B cell (primary cell): Measurements from ENCODE around the gene MANBA. TPM values are rescaled to one million over a fixed set of nuclear protein-coding genes. Genes with fewer than 3 reads are reported as not detected.

ENCODE experiments used
- ATAC-seq: fragments of 200-7000 bp; cut with Tn5 transposase; one replicate; pipeline ENCODE4 v1.10.0; 2021; ENCODE audit warnings: low read depth, mild to moderate bottlenecking, moderate number of reproducible peaks, moderate library complexity
- CTCF ChIA-PET: fragments of 350-600 bp; sonication (Branson Sonifier 250); formaldehyde crosslinking; loops from one replicate; lab custom pipeline; 2021; ENCODE audit warnings: antibody characterized with exemption, inconsistent platforms; lab: Charles Lee
- POLR2A ChIA-PET: fragments of 350-600 bp; sonication (Branson Sonifier 250); formaldehyde crosslinking; loops from one replicate; lab custom pipeline; 2021; ENCODE audit warnings: antibody characterized with exemption; lab: Charles Lee
- DNase-seq: peaks from one replicate; pipeline ENCODE4 v3.0.0; 2013
- H2AFZ ChIP-seq: 2 replicates; pipeline ENCODE4 v1.6.1; 2012; ENCODE audit warnings: mild to moderate bottlenecking, low read depth, low read length; ENCODE audit not compliant: insufficient read depth, poor library complexity, severe bottlenecking
- H3K27ac ChIP-seq, 2 donors: 1 replicate in 1 of 2; 2 replicates in 1 of 2; pipeline ENCODE4 v1.5.1; 2012 to 2013; ENCODE audit warnings: low read length in 2 of 2, mild to moderate bottlenecking in 2 of 2, moderate library complexity in 1 of 2
- H3K27me3 ChIP-seq, 4 experiments: fragments of 200-600 bp in 1 of 4; sonication (generic) in 1 of 4; replicated peaks in 1 of 4; 1 replicate in 2 of 4; 2 replicates in 2 of 4; pipeline versions ENCODE4 v1.6.1 to v1.7.0; 2013 to 2016; ENCODE audit warnings: low read length in 3 of 4, mild to moderate bottlenecking in 2 of 4, mixed read lengths in 1 of 4, moderate library complexity in 1 of 4; ENCODE audit not compliant: insufficient read depth in 4 of 4, control insufficient read depth in 3 of 4; ENCODE audit errors: control extremely low read depth in 1 of 4
- H3K36me3 ChIP-seq, 2 experiments: replicated peaks in 1 of 2; 1 replicate in 1 of 2; 2 replicates in 1 of 2; pipeline versions ENCODE4 v1.6.1 to v1.7.1; 2013; ENCODE audit warnings: low read length in 1 of 2; ENCODE audit not compliant: insufficient read depth in 2 of 2, control insufficient read depth in 1 of 2; ENCODE audit errors: control extremely low read depth in 1 of 2, extremely low read depth in 1 of 2
- H3K4me1 ChIP-seq, 2 donors: fragments of 200-600 bp in 1 of 2; sonication (generic) in 1 of 2; 1 replicate in 1 of 2; 2 replicates in 1 of 2; pipeline versions ENCODE4 v1.5.1 to v1.6.1; 2013 to 2017; ENCODE audit warnings: low read length in 2 of 2; ENCODE audit not compliant: control insufficient read depth in 2 of 2, insufficient read depth in 2 of 2
- H3K4me2 ChIP-seq: replicated peaks from 2 replicates; pipeline ENCODE3; 2012; ENCODE audit warnings: mild to moderate bottlenecking, low read depth, low read length; ENCODE audit not compliant: poor library complexity, severe bottlenecking
- H3K4me3 ChIP-seq, 5 experiments: fragments of 200-600 bp in 1 of 5; sonication (generic) in 1 of 5; 1 replicate in 3 of 5; 2 replicates in 2 of 5; pipeline versions ENCODE4 v1.5.1 to v1.7.0; 2011 to 2016; ENCODE audit warnings: low read length in 4 of 5, mild to moderate bottlenecking in 4 of 5, low read depth in 2 of 5, control low read depth in 1 of 5, moderate library complexity in 1 of 5; ENCODE audit not compliant: insufficient read depth in 1 of 5; ENCODE audit errors: control extremely low read depth in 1 of 5, extremely low read depth in 1 of 5
- H3K79me2 ChIP-seq: fragments of 200-600 bp; sonication (generic); one replicate; pipeline ENCODE4 v1.6.0; 2016; ENCODE audit warnings: low read length; ENCODE audit not compliant: control insufficient read depth, insufficient read depth
- H3K9ac ChIP-seq: fragments of 200-600 bp; sonication (generic); 2 replicates; pipeline ENCODE4 v1.6.1; 2017; ENCODE audit warnings: mild to moderate bottlenecking, low read length, moderate library complexity
- H3K9me3 ChIP-seq, 3 donors: one replicate each; pipeline versions ENCODE4 v1.6.1 to v1.7.1; 2013; ENCODE audit warnings: low read length in 2 of 3; ENCODE audit not compliant: control insufficient read depth in 2 of 3, insufficient read depth in 1 of 3; ENCODE audit errors: control extremely low read depth in 1 of 3
- H4K20me1 ChIP-seq: 2 replicates; pipeline ENCODE4 v1.6.0; 2012; ENCODE audit warnings: mild to moderate bottlenecking, low read length; ENCODE audit not compliant: insufficient read depth, control insufficient read depth, poor library complexity, severe bottlenecking
- H3K27ac Mint-ChIP-seq: one replicate; pipeline ENCODE4 v1.8.0; 2021; ENCODE audit warnings: mixed read lengths
- H3K27me3 Mint-ChIP-seq: one replicate; pipeline ENCODE4 v1.8.0; 2021; ENCODE audit warnings: mixed read lengths
- H3K4me1 Mint-ChIP-seq: one replicate; pipeline ENCODE4 v1.8.0; 2021; ENCODE audit warnings: mixed read lengths
- H3K4me3 Mint-ChIP-seq: one replicate; pipeline ENCODE4 v1.8.0; 2021; ENCODE audit warnings: mixed read lengths
- H3K9me3 Mint-ChIP-seq: one replicate; pipeline ENCODE4 v1.8.0; 2022; ENCODE audit warnings: mixed read lengths; ENCODE audit not compliant: insufficient read depth
- EZH2 ChIP-seq: IDR thresholded peaks from 2 replicates; pipeline ENCODE4 v1.6.1; 2012; ENCODE audit warnings: borderline replicate concordance, low read depth, mild to moderate bottlenecking, moderate library complexity, low read length; ENCODE audit not compliant: insufficient read depth, poor library complexity, severe bottlenecking
- WGBS: methylation state at CpG from one replicate; pipeline ENCODE4 v1.1.5; 2013; ENCODE audit warnings: missing lambda C conversion rate; ENCODE audit not compliant: insufficient coverage; 5-methylcytosine and 5-hydroxymethylcytosine counted together
- intact Hi-C: fragments of 100-400 bp; cut with micrococcal nuclease; formaldehyde crosslinking; loops from one replicate; pipeline ENCODE4 v1.10.0; 2022
- polyA plus RNA-seq: library from polyadenylated mRNA; depleted of rRNA; stranded (reverse); fragments of >200 nt; gene quantifications from 2 replicates; pipeline ENCODE4 v1.2.3, GENCODE V29; 2012
- total RNA-seq, 2 donors: library from RNA; stranded (reverse); fragments of 120-200 nt in 1 of 2; gene quantifications; 1 replicate in 1 of 2; 2 replicates in 1 of 2; pipeline versions ENCODE4 v1.2.3 to v1.2.4, GENCODE V29; 2013 to 2022
- TF ChIP-seq, protein P1 (sequence below): fragments of 200-600 bp; IDR thresholded peaks from one replicate; pipeline ENCODE4 v1.8.0; 2022; ENCODE audit warnings: antibody characterized with exemption, mild to moderate bottlenecking

Gene MANBA
- total and polyA plus RNA-seq, 2 donors (not counting 1 experiment from before 2014, with no cell fraction given), result 91.6 to 119 TPM

GRCh38 chr4:102599886-102600285 is 160.9 kb downstream of the MANBA start:
- no peak overlapping the region for H2AFZ ChIP-seq
- no peak overlapping the region for H3K27ac ChIP-seq
- no peaks in the 10 kb centered on the region for H3K9me3 Mint-ChIP-seq
- no peak overlapping the region for H3K4me2 ChIP-seq
- no peaks in the 10 kb centered on the region for H3K4me1 ChIP-seq
- H3K79me2 ChIP-seq, result no peaks in the 10 kb centered on the region
- CTCF ChIA-PET, result interaction anchor here (0.6 kb wide), 1 partner anchor 180 kb away, joined by 3 read pairs; no protein-coding TSS in a partner anchor
- POLR2A ChIA-PET, result no interaction called here
- WGBS, result 78% methylated on average over 1 of the region's 3 CpGs
- H3K4me3 Mint-ChIP-seq, result no peak overlapping the region
- no peak overlapping the region for H3K9ac ChIP-seq
- no peaks in the 10 kb centered on the region for H3K27me3 Mint-ChIP-seq
- H3K4me1 Mint-ChIP-seq, result peaks cover 15% of the 10 kb centered on the region
- H3K4me3 ChIP-seq, result no peak overlapping the region
- peaks cover 3 to 91% of the 10 kb centered on the region in 2 experiments for H3K36me3 ChIP-seq
- H3K27ac Mint-ChIP-seq, result peak overlapping the region; percentile 13
- no peaks in the 10 kb centered on the region for H3K9me3 ChIP-seq
- DNase-seq (no peak), ATAC-seq (no peak)
- TF ChIP-seq, protein P1, sequence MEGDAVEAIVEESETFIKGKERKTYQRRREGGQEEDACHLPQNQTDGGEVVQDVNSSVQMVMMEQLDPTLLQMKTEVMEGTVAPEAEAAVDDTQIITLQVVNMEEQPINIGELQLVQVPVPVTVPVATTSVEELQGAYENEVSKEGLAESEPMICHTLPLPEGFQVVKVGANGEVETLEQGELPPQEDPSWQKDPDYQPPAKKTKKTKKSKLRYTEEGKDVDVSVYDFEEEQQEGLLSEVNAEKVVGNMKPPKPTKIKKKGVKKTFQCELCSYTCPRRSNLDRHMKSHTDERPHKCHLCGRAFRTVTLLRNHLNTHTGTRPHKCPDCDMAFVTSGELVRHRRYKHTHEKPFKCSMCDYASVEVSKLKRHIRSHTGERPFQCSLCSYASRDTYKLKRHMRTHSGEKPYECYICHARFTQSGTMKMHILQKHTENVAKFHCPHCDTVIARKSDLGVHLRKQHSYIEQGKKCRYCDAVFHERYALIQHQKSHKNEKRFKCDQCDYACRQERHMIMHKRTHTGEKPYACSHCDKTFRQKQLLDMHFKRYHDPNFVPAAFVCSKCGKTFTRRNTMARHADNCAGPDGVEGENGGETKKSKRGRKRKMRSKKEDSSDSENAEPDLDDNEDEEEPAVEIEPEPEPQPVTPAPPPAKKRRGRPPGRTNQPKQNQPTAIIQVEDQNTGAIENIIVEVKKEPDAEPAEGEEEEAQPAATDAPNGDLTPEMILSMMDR, result no peak
- no peak for TF ChIP-seq EZH2
- H4K20me1 ChIP-seq, result no peaks in the 10 kb centered on the region
- no peaks in the 10 kb centered on the region for H3K27me3 ChIP-seq
- intact Hi-C loops, result no loop called here

- Histone ChIP-seq H3K4me2 (no peak overlapping the region), H3K9ac (no peak overlapping the region), H4K20me1 (no peaks in the 10 kb centered on the region), H3K27ac (no peak overlapping the region), H3K4me3 (no peak overlapping the region), H3K27me3 (no peaks in the 10 kb centered on the region), H3K4me1 (no peaks in the 10 kb centered on the region), H2AFZ (no peak overlapping the region), H3K36me3 (peaks cover 3 to 92% of the 10 kb centered on the region in 2 experiments), H3K79me2 (no peaks in the 10 kb centered on the region), H3K9me3 (no peaks in the 10 kb centered on the region)
- no peak for DNase-seq
- POLR2A ChIA-PET, result no interaction called here
- peak overlapping the region; percentile 1 for H3K4me3 Mint-ChIP-seq
- CTCF ChIA-PET, result no interaction called here
- H3K27ac Mint-ChIP-seq, result peak overlapping the region; percentile 46
- 92% methylated on average over 2 of the region's 4 CpGs for WGBS
- peaks cover 15% of the 10 kb centered on the region for H3K4me1 Mint-ChIP-seq
- no peaks in the 10 kb centered on the region for H3K9me3 Mint-ChIP-seq
- TF ChIP-seq, protein P1, result no peak
- intact Hi-C loops, result no loop called here
- no peaks in the 10 kb centered on the region for H3K27me3 Mint-ChIP-seq
- ATAC-seq, result no peak
Observed at GRCh38 chr4:102599455-102599854, 161.3 kb downstream of the MANBA start.
